ENCODE results near the gene TBC1D22A.

The TBC1D22A gene

DNA sequence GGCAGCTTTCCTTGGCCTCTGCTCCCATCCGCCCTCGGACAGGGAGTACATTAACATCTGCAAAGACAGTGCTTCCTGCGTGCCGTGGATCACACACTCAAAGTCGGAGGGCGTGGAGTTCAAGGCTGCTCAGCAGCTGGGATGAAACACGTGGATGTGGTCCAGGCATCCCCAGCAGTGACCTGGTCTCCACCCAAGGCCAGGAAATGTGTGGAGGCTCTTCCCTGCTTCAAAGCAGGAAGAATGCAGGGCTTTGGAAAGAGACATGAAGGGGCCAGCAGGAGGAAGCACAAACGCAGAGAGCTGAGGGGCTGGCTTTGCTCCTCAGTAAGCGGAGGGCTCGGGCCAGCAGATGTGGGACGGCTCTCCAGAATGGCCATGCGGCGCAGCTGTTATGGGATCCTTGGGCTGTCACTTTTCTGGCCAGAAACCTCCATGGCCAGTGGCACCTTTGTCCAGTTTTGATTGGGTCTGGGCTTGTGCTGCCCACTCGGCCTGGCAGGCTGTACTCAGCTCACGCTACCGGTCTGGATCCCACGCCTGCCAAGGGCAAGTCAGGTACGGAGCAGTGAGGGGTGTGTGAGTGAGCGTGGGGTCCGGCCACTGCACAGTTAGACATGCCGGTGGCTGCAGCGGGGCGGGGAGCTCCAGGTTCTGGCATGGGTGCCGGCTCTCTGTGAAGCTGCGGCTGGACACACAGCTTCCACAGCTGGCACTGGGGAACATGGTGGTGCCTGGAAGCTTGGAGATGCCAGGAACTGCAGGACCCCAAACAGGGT, 438.0 kb downstream of the TBC1D22A start:
- ATAC-seq (ENCODE audit: low read depth) (no peak), DNase-seq (ENCODE audit: low spot score) (peak; percentile 51)
- TF ChIP-seq, protein P1, sequence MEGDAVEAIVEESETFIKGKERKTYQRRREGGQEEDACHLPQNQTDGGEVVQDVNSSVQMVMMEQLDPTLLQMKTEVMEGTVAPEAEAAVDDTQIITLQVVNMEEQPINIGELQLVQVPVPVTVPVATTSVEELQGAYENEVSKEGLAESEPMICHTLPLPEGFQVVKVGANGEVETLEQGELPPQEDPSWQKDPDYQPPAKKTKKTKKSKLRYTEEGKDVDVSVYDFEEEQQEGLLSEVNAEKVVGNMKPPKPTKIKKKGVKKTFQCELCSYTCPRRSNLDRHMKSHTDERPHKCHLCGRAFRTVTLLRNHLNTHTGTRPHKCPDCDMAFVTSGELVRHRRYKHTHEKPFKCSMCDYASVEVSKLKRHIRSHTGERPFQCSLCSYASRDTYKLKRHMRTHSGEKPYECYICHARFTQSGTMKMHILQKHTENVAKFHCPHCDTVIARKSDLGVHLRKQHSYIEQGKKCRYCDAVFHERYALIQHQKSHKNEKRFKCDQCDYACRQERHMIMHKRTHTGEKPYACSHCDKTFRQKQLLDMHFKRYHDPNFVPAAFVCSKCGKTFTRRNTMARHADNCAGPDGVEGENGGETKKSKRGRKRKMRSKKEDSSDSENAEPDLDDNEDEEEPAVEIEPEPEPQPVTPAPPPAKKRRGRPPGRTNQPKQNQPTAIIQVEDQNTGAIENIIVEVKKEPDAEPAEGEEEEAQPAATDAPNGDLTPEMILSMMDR (IDR thresholded peaks at IDR 0.05; ENCODE audit: poor library complexity, severe bottlenecking), result no peak
- no peak overlapping the region for H3K4me3 ChIP-seq (ENCODE audit: severe bottlenecking)
- no peaks in the 10 kb centered on the region for H3K4me1 ChIP-seq (ENCODE audit: insufficient read depth, poor library complexity, severe bottlenecking)
- H3K27ac ChIP-seq (ENCODE audit: poor library complexity, severe bottlenecking), result no peak overlapping the region
- no peaks in the 10 kb centered on the region for H3K9me3 ChIP-seq (ENCODE audit: severe bottlenecking)
- H3K36me3 ChIP-seq (ENCODE audit: low read depth), result no peaks in the 10 kb centered on the region
- H3K27me3 ChIP-seq (ENCODE audit: insufficient read depth, poor library complexity, severe bottlenecking), result no peaks in the 10 kb centered on the region

DNA sequence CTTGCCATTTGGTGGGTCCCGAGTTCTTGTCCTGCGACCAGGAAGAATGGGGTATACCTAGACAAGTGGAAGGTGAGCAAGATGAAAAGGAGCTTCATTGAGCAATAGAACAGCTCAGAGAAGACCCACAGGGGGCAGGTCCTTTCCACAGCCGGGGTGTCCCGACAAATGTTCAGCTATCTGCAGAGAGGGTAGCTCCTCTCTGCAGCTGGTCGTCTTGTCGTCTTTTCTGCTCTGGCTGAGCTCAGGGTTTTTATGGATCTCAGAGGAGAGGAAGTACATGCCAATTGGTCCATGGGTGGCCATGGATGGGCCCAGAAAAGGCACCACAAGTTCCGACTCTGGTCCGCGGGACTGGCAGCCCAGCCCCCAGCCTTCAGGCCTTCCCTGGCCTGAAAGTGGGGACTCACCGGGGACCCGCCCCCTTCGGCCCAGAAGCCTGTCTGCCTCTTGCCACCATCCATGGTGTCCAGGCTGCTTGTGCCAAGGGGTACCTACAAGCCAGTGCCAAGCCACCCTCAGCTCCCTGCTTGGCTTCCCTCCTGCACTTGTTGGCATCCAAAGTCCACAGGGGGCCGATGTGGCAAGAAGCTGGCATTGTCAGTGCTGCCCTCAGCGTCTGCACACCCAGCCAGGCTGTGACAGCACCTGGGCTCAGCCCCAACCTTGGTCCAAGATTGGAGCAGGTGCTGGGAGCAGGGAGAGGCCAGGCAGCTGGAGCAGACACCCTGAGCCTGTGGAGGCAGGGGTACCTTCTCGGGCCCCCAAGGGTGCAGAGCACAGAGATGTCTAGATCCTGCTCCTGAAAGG, 438.9 kb downstream of the TBC1D22A start:
- Histone ChIP-seq H3K27me3 (ENCODE audit: insufficient read depth, poor library complexity, severe bottlenecking) (no peaks in the 10 kb centered on the region), H3K4me3 (ENCODE audit: severe bottlenecking) (no peak overlapping the region), H3K36me3 (ENCODE audit: low read depth) (no peaks in the 10 kb centered on the region), H3K9me3 (ENCODE audit: severe bottlenecking) (no peaks in the 10 kb centered on the region), H3K27ac (ENCODE audit: poor library complexity, severe bottlenecking) (no peak overlapping the region), H3K4me1 (ENCODE audit: insufficient read depth, poor library complexity, severe bottlenecking) (no peaks in the 10 kb centered on the region)
- ATAC-seq (ENCODE audit: low read depth) (no peak), DNase-seq (ENCODE audit: low spot score) (no peak)
- TF ChIP-seq, protein P1 (IDR thresholded peaks at IDR 0.05; ENCODE audit: poor library complexity, severe bottlenecking), result no peak

DNA sequence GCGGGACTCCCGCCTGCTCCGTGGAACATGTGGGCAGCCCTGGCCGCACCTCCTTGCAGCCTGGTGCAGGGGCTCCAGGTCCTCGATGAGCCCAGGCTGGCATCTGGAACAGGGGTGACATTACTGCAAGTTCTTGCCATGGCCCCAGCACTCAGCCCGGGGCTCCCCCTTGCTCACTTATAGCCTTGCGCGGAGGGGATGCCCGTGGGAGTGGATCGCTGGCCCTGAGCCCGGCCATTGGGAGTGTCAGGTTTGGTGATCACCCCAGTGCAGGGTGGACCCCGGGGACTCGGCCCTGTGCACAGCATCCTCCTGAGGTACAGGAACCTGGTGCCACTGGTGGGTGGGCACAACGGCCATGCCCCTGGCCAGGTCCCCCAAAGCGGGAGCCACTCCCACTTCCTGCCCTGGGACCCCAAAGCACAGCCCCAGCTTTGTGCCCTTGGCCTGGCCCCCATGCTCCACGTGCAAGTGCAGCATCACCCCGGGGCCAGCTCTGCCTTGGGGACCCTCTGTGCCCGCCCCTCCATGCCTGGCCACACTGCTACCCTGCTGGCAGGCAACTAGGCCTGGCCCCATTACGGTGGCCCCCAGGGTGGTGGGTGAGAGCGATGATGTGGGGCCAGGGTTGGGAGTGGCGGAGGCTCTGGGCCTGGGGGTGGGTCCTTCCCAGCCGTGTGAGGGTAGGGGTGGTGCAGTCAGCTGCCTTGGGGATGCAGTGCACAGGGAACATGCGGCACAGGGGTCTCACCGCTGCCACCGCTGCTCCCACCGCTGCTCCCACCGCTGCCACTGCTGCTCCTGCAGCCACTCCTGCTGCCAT, 439.8 kb downstream of the TBC1D22A start:
- Histone ChIP-seq H3K9me3 (ENCODE audit: severe bottlenecking) (no peaks in the 10 kb centered on the region), H3K27me3 (ENCODE audit: insufficient read depth, poor library complexity, severe bottlenecking) (no peaks in the 10 kb centered on the region), H3K4me1 (ENCODE audit: insufficient read depth, poor library complexity, severe bottlenecking) (no peaks in the 10 kb centered on the region), H3K4me3 (ENCODE audit: severe bottlenecking) (no peak overlapping the region), H3K27ac (ENCODE audit: poor library complexity, severe bottlenecking) (no peak overlapping the region), H3K36me3 (ENCODE audit: low read depth) (no peaks in the 10 kb centered on the region)
- no peak for ATAC-seq (ENCODE audit: low read depth)
- DNase-seq (ENCODE audit: low spot score), result peak; percentile 63
- TF ChIP-seq, protein P1 (IDR thresholded peaks at IDR 0.05; ENCODE audit: poor library complexity, severe bottlenecking), result no peak

DNA sequence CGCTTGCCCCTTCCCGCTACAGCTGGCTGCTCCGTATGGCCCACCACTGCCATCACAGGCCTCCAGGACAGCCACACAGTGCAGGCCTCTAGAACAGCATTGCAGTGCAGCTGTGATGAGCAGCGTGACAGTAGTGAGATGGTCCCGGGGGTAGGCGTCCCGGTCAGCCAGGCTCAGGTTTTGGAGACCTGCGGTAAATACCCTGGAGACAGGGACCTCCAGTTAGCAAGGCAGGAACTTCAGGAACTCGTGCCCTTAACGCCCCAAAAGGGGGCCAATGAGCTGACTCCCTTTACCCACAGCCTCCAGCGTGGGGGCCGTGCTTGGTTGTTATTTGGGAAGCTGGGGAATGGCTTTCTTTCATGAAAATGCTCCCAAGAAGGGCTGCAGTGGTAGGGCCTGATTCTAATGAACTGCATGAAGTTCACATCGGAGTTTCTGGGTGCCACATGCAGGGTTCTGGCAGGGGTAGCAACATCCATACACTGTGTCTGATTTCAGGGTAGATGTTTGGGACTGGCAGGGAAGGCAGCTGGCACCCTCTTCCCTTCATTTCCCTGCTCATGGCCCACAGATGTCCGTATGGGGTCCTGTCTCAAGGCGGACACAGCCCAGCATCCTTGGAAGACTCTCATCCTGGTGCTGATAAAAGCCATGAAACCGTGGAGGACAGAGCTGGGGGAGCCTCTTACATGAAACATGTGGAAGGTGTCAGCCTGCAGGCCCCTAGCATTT, 440.5 kb downstream of the TBC1D22A start:
- DNase-seq (ENCODE audit: low spot score) (no peak), ATAC-seq (ENCODE audit: low read depth) (no peak)
- TF ChIP-seq, protein P1 (IDR thresholded peaks at IDR 0.05; ENCODE audit: poor library complexity, severe bottlenecking), result no peak

More for the DNA sequence above, 440.5 kb downstream of the TBC1D22A start:
- Histone ChIP-seq H3K4me3 (ENCODE audit: severe bottlenecking) (no peak overlapping the region), H3K27me3 (ENCODE audit: insufficient read depth, poor library complexity, severe bottlenecking) (no peaks in the 10 kb centered on the region), H3K27ac (ENCODE audit: poor library complexity, severe bottlenecking) (no peak overlapping the region), H3K36me3 (ENCODE audit: low read depth) (no peaks in the 10 kb centered on the region), H3K4me1 (ENCODE audit: insufficient read depth, poor library complexity, severe bottlenecking) (no peaks in the 10 kb centered on the region), H3K9me3 (ENCODE audit: severe bottlenecking) (no peaks in the 10 kb centered on the region)

Measured in RWPE2 (cell line).